Measurements from ENCODE around the gene FAM110D. TPM values are rescaled to one million over a fixed set of nuclear protein-coding genes. Genes with fewer than 3 reads are reported as not detected.
A peak's percentile ranks its signal among the peaks of the same experiment; 100 is the strongest.

The FAM110D gene
- total and polyA plus RNA-seq, 2 donors (not counting 1 experiment from before 2014, with no cell fraction given), result not detected

- Histone ChIP-seq H3K79me2 (ENCODE audit: control insufficient read depth, insufficient read depth, low read length) (peaks cover 14% of the 10 kb centered on the region), H3K9me3 (ENCODE audit: control extremely low read depth in 1 of 3, control insufficient read depth in 2 of 3, insufficient read depth in 1 of 3, low read length in 2 of 3) (no peaks in the 10 kb centered on the region), H3K27ac (ENCODE audit: low read length in 2 of 2) (no peak overlapping the region), H3K4me1 (ENCODE audit: control insufficient read depth in 2 of 2, insufficient read depth in 2 of 2, low read length in 2 of 2) (peaks cover 24 to 31% of the 10 kb centered on the region in 2 donors), H3K4me2 (replicated peaks; ENCODE audit: low read depth, low read length, poor library complexity, severe bottlenecking) (no peak overlapping the region), H3K27me3 (replicated peaks in 1 of 4; ENCODE audit: control extremely low read depth in 1 of 4, control insufficient read depth in 3 of 4, insufficient read depth in 4 of 4, low read length in 3 of 4) (peaks cover 0 to 25% (median 11%) of the 10 kb centered on the region in 4 experiments), H3K9ac (ENCODE audit: low read length) (no peak overlapping the region), H3K36me3 (replicated peaks in 1 of 2; ENCODE audit: control extremely low read depth in 1 of 2, control insufficient read depth in 1 of 2, extremely low read depth in 1 of 2, insufficient read depth in 2 of 2, low read length in 1 of 2) (no peaks in the 10 kb centered on the region), H4K20me1 (ENCODE audit: control insufficient read depth, insufficient read depth, low read length, poor library complexity, severe bottlenecking) (no peaks in the 10 kb centered on the region), H2AFZ (ENCODE audit: insufficient read depth, low read depth, low read length, poor library complexity, severe bottlenecking) (no peak overlapping the region), H3K4me3 (ENCODE audit: control extremely low read depth in 1 of 5, extremely low read depth in 1 of 5, insufficient read depth in 1 of 5, low read depth in 2 of 5, low read length in 4 of 5) (no peak overlapping the region)
- Mint-ChIP-seq H3K4me1 (peaks cover 27% of the 10 kb centered on the region), H3K27me3 (peaks cover 9% of the 10 kb centered on the region), H3K27ac (no peak overlapping the region), H3K4me3 (peak overlapping the region; percentile 14), H3K9me3 (ENCODE audit: insufficient read depth) (no peaks in the 10 kb centered on the region)
- TF ChIP-seq, protein P1, sequence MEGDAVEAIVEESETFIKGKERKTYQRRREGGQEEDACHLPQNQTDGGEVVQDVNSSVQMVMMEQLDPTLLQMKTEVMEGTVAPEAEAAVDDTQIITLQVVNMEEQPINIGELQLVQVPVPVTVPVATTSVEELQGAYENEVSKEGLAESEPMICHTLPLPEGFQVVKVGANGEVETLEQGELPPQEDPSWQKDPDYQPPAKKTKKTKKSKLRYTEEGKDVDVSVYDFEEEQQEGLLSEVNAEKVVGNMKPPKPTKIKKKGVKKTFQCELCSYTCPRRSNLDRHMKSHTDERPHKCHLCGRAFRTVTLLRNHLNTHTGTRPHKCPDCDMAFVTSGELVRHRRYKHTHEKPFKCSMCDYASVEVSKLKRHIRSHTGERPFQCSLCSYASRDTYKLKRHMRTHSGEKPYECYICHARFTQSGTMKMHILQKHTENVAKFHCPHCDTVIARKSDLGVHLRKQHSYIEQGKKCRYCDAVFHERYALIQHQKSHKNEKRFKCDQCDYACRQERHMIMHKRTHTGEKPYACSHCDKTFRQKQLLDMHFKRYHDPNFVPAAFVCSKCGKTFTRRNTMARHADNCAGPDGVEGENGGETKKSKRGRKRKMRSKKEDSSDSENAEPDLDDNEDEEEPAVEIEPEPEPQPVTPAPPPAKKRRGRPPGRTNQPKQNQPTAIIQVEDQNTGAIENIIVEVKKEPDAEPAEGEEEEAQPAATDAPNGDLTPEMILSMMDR (IDR thresholded peaks at IDR 0.05), result no peak
- TF ChIP-seq EZH2 (IDR thresholded peaks at IDR 0.05; ENCODE audit: borderline replicate concordance, insufficient read depth, low read depth, low read length, poor library complexity, severe bottlenecking), result no peak
- POLR2A ChIA-PET, result no interaction called here
- WGBS (ENCODE audit: insufficient coverage), result 89% methylated on average over 3 of the region's 4 CpGs
- DNase-seq (no peak), ATAC-seq (ENCODE audit: low read depth) (no peak)
- intact Hi-C loops (cut with micrococcal nuclease), result no loop called here
- CTCF ChIA-PET, result interaction anchor here (0.7 to 1.8 kb wide), 3 partner anchors 67 to 275 kb away, joined by 3 to 4 read pairs (median 3); partner anchors contain the start of gene CEP85
Observed at GRCh38 chr1:26166719-26167281, 7.9 kb downstream of the FAM110D start.

Data from B cell (primary cell).